T-cell (primary cell): ENCODE measurements around the gene SLC38A2. TPM values are rescaled to one million over a fixed set of nuclear protein-coding genes. Genes with fewer than 3 reads are reported as not detected.

Experiments
- ATAC-seq, 4 experiments: fragments of 200-7000 bp in 3 of 4; fragments of 150-1000 bp in 1 of 4; cut with Tn5 transposase; replicated peaks in 1 of 4; 1 replicate in 3 of 4; 2 replicates in 1 of 4; pipeline ENCODE4 v1.10.0; 2021; ENCODE audit warnings: moderate library complexity in 3 of 4, mild to moderate bottlenecking in 2 of 4, moderate number of reproducible peaks in 1 of 4
- CTCF ChIA-PET, 2 donors: fragments of 300-600 bp; sonication (Branson Sonifier 250); formaldehyde crosslinking; loops; one replicate each; lab custom pipeline; 2022; ENCODE audit warnings: antibody characterized with exemption in 2 of 2; lab: Charles Lee
- POLR2A ChIA-PET, 2 donors: fragments of 300-600 bp; sonication (Branson Sonifier 250); formaldehyde crosslinking; loops; one replicate each; lab custom pipeline; 2022; ENCODE audit warnings: antibody characterized with exemption in 2 of 2; lab: Charles Lee
- DNase-seq, 35 experiments: peaks; one replicate each; pipeline versions ENCODE4 v3.0.0 to v3.0.0-alpha.2; 2013 to 2023
- H3K27ac ChIP-seq: one replicate; pipeline ENCODE4 v1.5.1; 2013; ENCODE audit warnings: low read length
- H3K27me3 ChIP-seq, 2 experiments: replicated peaks in 1 of 2; 1 replicate in 1 of 2; 2 replicates in 1 of 2; pipeline versions ENCODE4 v1.6.1 to v1.7.0; 2013; ENCODE audit warnings: low read length in 1 of 2, mixed read lengths in 1 of 2; ENCODE audit not compliant: control insufficient read depth in 2 of 2, insufficient read depth in 2 of 2; ENCODE audit errors: extremely low read depth in 1 of 2
- H3K36me3 ChIP-seq, 2 donors: 1 replicate in 1 of 2; 2 replicates in 1 of 2; pipeline versions ENCODE4 v1.6.1 to v1.7.0; 2013; ENCODE audit warnings: low read length in 1 of 2; ENCODE audit not compliant: control insufficient read depth in 2 of 2, insufficient read depth in 1 of 2; ENCODE audit errors: extremely low read depth in 1 of 2
- H3K4me1 ChIP-seq, 2 experiments: 1 replicate in 1 of 2; 2 replicates in 1 of 2; pipeline versions ENCODE4 v1.6.1 to v1.7.0; 2013; ENCODE audit warnings: low read length in 2 of 2, mixed read lengths in 1 of 2; ENCODE audit not compliant: insufficient read depth in 2 of 2, control insufficient read depth in 1 of 2; ENCODE audit errors: extremely low read depth in 1 of 2
- H3K4me3 ChIP-seq, 2 donors: 1 replicate in 1 of 2; 2 replicates in 1 of 2; pipeline versions ENCODE4 v1.5.1 to v1.7.0; 2013; ENCODE audit warnings: mild to moderate bottlenecking in 2 of 2, low read length in 1 of 2, moderate library complexity in 1 of 2; ENCODE audit not compliant: control insufficient read depth in 1 of 2; ENCODE audit errors: extremely low read depth in 1 of 2
- H3K9me3 ChIP-seq: 2 replicates; pipeline ENCODE4 v1.7.0; 2013
- H3K27ac Mint-ChIP-seq, 2 donors: one replicate each; pipeline ENCODE4 v1.8.0; 2020 to 2021; ENCODE audit warnings: mild to moderate bottlenecking in 2 of 2, mixed read lengths in 2 of 2
- H3K27me3 Mint-ChIP-seq, 2 donors: one replicate each; pipeline ENCODE4 v1.8.0; 2021 to 2022; ENCODE audit warnings: mixed read lengths in 2 of 2
- H3K36me3 Mint-ChIP-seq: one replicate; pipeline ENCODE4 v1.8.0; 2021; ENCODE audit warnings: mixed read lengths
- H3K4me1 Mint-ChIP-seq, 3 donors: one replicate each; pipeline ENCODE4 v1.8.0; 2020 to 2022; ENCODE audit warnings: mixed read lengths in 3 of 3, mild to moderate bottlenecking in 1 of 3
- H3K4me3 Mint-ChIP-seq, 3 donors: one replicate each; pipeline ENCODE4 v1.8.0; 2020 to 2022; ENCODE audit warnings: mild to moderate bottlenecking in 3 of 3, mixed read lengths in 3 of 3, moderate library complexity in 3 of 3
- H3K9me3 Mint-ChIP-seq, 3 donors: one replicate each; pipeline ENCODE4 v1.8.0; 2020 to 2022; ENCODE audit warnings: mixed read lengths in 3 of 3
- WGBS: methylation state at CpG from one replicate; pipeline ENCODE4 v1.1.5; 2013; ENCODE audit warnings: missing lambda C conversion rate; ENCODE audit not compliant: insufficient coverage; 5-methylcytosine and 5-hydroxymethylcytosine counted together
- total RNA-seq, 35 experiments: library from RNA in 6 of 35; stranded (reverse) in 6 of 35; fragments of 120-200 nt in 1 of 35; gene quantifications; one replicate each; pipeline versions ENCODE4 v1.2.1 to v1.2.4 and lab custom pipeline; 2013 to 2026

SLC38A2 gene
- total RNA-seq, 5 donors from 2014 or later (not counting 1 experiment from before 2014, with no cell fraction given), result 165 to 265 (median 217) TPM

- Histone ChIP-seq H3K4me1 (peaks cover 11 to 43% of the 10 kb centered on the region in 2 experiments), H3K27me3 (no peaks in the 10 kb centered on the region), H3K9me3 (no peaks in the 10 kb centered on the region), H3K4me3 (no peak overlapping the region), H3K27ac (no peak overlapping the region), H3K36me3 (peaks cover 4% of the 10 kb centered on the region in 2 donors)
- Mint-ChIP-seq H3K4me3 (no peak overlapping the region), H3K27me3 (no peaks in the 10 kb centered on the region), H3K4me1 (peaks cover 35 to 40% (median 37%) of the 10 kb centered on the region in 3 donors), H3K9me3 (no peaks in the 10 kb centered on the region), H3K27ac (no peak overlapping the region), H3K36me3 (peaks cover 34% of the 10 kb centered on the region)
- CTCF ChIA-PET, result no interaction called here
- ATAC-seq, result no peak
- no peak for DNase-seq
- POLR2A ChIA-PET, result no interaction called here
- no CpG with 5 or more reads among the region's 1 CpG for WGBS
Observed at GRCh38 chr12:46390304-46390703, 17.7 kb upstream of the SLC38A2 start.

DNA sequence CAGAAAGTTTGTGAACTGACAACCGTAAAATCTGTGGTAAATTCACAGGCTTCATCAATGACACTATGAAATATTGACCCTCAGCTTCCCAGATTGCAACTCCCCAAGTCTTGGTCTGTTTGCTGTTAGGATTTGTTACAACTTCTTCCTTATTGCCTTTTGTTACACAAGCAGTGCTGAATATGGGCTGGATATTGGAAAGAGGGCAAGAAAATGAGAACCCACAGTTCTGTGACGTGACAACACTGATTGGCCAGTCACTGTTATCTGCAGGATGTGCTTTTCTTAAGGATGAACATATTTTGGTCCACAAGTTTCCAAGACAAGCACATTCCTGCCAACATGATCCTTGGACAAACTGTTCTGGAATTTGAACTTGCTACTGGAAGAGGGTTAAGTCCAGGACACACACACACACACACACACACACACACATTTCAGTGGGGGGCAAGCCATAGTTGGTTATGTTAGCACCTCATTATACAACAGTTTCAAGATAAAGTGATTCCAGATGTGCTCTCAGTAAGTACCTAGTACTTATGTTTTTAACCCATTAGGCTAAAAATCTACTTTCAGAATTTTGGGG, 16.6 kb upstream of the SLC38A2 start:
- peaks cover 4% of the 10 kb centered on the region in 2 donors for H3K36me3 ChIP-seq
- no peak for ATAC-seq
- H3K27me3 ChIP-seq, result no peaks in the 10 kb centered on the region
- Mint-ChIP-seq H3K9me3 (no peaks in the 10 kb centered on the region), H3K27ac (no peak overlapping the region), H3K4me1 (peaks cover 43 to 48% (median 45%) of the 10 kb centered on the region in 3 donors), H3K4me3 (no peak overlapping the region), H3K27me3 (no peaks in the 10 kb centered on the region), H3K36me3 (peaks cover 28% of the 10 kb centered on the region)
- POLR2A ChIA-PET, result no interaction called here
- H3K9me3 ChIP-seq, result no peaks in the 10 kb centered on the region
- no CpG with 5 or more reads among the region's 2 CpGs for WGBS
- no peak overlapping the region for H3K4me3 ChIP-seq
- CTCF ChIA-PET, result no interaction called here
- H3K4me1 ChIP-seq, result peaks cover 14 to 55% of the 10 kb centered on the region in 2 experiments
- no peak overlapping the region for H3K27ac ChIP-seq
- no peak for DNase-seq

DNA sequence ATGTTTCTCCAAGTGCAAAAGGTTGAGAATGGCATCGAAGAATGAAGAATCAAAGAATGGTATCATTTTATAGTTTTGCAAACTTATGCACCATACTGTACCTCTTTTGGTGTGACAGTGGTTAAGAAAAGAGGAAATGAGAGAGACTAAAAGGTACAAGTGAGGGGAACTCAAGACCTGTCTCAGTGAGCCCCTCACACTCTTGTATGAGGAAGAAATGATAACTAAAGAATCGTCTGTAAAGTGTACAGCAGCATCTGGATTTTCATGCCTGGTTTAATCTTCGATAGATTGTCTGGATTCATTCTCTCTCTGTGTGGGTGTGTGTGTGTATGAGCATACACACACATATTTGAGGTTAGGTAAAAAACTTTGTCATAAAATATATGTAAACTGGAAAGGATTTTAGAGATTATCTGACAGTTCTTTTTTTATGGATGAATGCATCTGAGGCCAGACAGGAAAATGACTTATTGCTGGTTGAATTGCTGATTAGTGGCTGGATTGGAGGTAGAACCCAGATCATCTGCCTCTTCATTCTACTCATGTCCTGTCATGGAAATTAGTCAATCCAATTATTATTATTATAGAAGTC, 16.0 kb upstream of the SLC38A2 start:
- H3K36me3 Mint-ChIP-seq, result peaks cover 26% of the 10 kb centered on the region
- whole genome bisulfite sequencing, result 33% methylated on average over 1 of the region's 3 CpGs
- peaks cover 4% of the 10 kb centered on the region in 2 donors for H3K36me3 ChIP-seq
- no peaks in the 10 kb centered on the region for H3K9me3 Mint-ChIP-seq
- H3K27me3 Mint-ChIP-seq, result no peaks in the 10 kb centered on the region
- DNase-seq (no peak), ATAC-seq (no peak)
- no peak overlapping the region for H3K4me3 Mint-ChIP-seq
- H3K27ac ChIP-seq, result no peak overlapping the region
- H3K4me1 Mint-ChIP-seq, result peaks cover 46 to 51% (median 46%) of the 10 kb centered on the region in 3 donors
- H3K9me3 ChIP-seq, result no peaks in the 10 kb centered on the region
- no peaks in the 10 kb centered on the region for H3K27me3 ChIP-seq
- ChIA-PET CTCF (no interaction called here), POLR2A (interaction anchor here in 1 of 2 donors (0.6 kb wide), 1 partner anchor 80 kb away, joined by 3 read pairs; no protein-coding TSS in a partner anchor)
- peaks cover 18 to 55% of the 10 kb centered on the region in 2 experiments for H3K4me1 ChIP-seq
- no peak overlapping the region for H3K4me3 ChIP-seq
- H3K27ac Mint-ChIP-seq, result peak overlapping the region in 1 of 2 donors; percentile 23

- ATAC-seq (no peak), DNase-seq (peak in 3 of 35 experiments; percentile 9 to 28 (median 9))
- H3K36me3 ChIP-seq, result peaks cover 4% of the 10 kb centered on the region in 2 donors
- Mint-ChIP-seq H3K36me3 (peaks cover 24% of the 10 kb centered on the region), H3K27ac (peak overlapping the region; percentile 44 to 70), H3K9me3 (no peaks in the 10 kb centered on the region), H3K4me3 (peak overlapping the region; percentile 3 to 60 (median 29)), H3K27me3 (no peaks in the 10 kb centered on the region), H3K4me1 (peaks cover 48 to 53% (median 48%) of the 10 kb centered on the region in 3 donors)
- CTCF ChIA-PET, result interaction anchor here in 1 of 2 donors (1.2 kb wide), 1 partner anchor 274 kb away, joined by 3 read pairs; no protein-coding TSS in a partner anchor
- peaks cover 21 to 58% of the 10 kb centered on the region in 2 experiments for H3K4me1 ChIP-seq
- H3K9me3 ChIP-seq, result no peaks in the 10 kb centered on the region
- H3K4me3 ChIP-seq, result peak overlapping the region in 1 of 2 donors; percentile 11
- H3K27me3 ChIP-seq, result no peaks in the 10 kb centered on the region
- WGBS, result 64% methylated on average over 4 of the region's 6 CpGs
- no peak overlapping the region for H3K27ac ChIP-seq
- POLR2A ChIA-PET, result interaction anchor here in 1 of 2 donors (0.6 kb wide), 1 partner anchor 225 kb away, joined by 3 read pairs; no protein-coding TSS in a partner anchor
Observed at GRCh38 chr12:46387670-46388069, 15.1 kb upstream of the SLC38A2 start.

GRCh38 chr12:46386877-46387629, 14.5 kb upstream of the SLC38A2 start:
- CTCF ChIA-PET, result interaction anchor here in 1 of 2 donors (1.2 kb wide), 1 partner anchor 274 kb away, joined by 3 read pairs; no protein-coding TSS in a partner anchor
- Histone ChIP-seq H3K27me3 (no peaks in the 10 kb centered on the region), H3K4me1 (peaks cover 25 to 58% of the 10 kb centered on the region in 2 experiments), H3K27ac (no peak overlapping the region), H3K4me3 (peak overlapping the region in 1 of 2 donors; percentile 26), H3K36me3 (peaks cover 4% of the 10 kb centered on the region in 2 donors), H3K9me3 (no peaks in the 10 kb centered on the region)
- DNase-seq (peak in 1 of 35 experiments; percentile 35), ATAC-seq (no peak)
- Mint-ChIP-seq H3K27me3 (no peaks in the 10 kb centered on the region), H3K27ac (peak overlapping the region; percentile 44 to 62), H3K9me3 (no peaks in the 10 kb centered on the region), H3K36me3 (peaks cover 19% of the 10 kb centered on the region), H3K4me3 (peak overlapping the region; percentile 3 to 60 (median 29)), H3K4me1 (peaks cover 50 to 57% (median 54%) of the 10 kb centered on the region in 3 donors)
- POLR2A ChIA-PET, result interaction anchor here (0.5 to 0.6 kb wide), 2 partner anchors 17 to 225 kb away, joined by 3 read pairs; no protein-coding TSS in a partner anchor
- WGBS, result 40% methylated on average over 1 of the region's 7 CpGs
